B cell (primary cell): ENCODE data around the gene NLRC5. TPM values are rescaled to one million over a fixed set of nuclear protein-coding genes. Genes with fewer than 3 reads are reported as not detected.

Experiments
- ATAC-seq: fragments of 200-7000 bp; cut with Tn5 transposase; one replicate; pipeline ENCODE4 v1.10.0; 2021; ENCODE audit warnings: low read depth, mild to moderate bottlenecking, moderate number of reproducible peaks, moderate library complexity
- CTCF ChIA-PET: fragments of 350-600 bp; sonication (Branson Sonifier 250); formaldehyde crosslinking; loops from one replicate; lab custom pipeline; 2021; ENCODE audit warnings: antibody characterized with exemption, inconsistent platforms; lab: Charles Lee
- POLR2A ChIA-PET: fragments of 350-600 bp; sonication (Branson Sonifier 250); formaldehyde crosslinking; loops from one replicate; lab custom pipeline; 2021; ENCODE audit warnings: antibody characterized with exemption; lab: Charles Lee
- DNase-seq: peaks from one replicate; pipeline ENCODE4 v3.0.0; 2013
- H2AFZ ChIP-seq: 2 replicates; pipeline ENCODE4 v1.6.1; 2012; ENCODE audit warnings: mild to moderate bottlenecking, low read depth, low read length; ENCODE audit not compliant: insufficient read depth, poor library complexity, severe bottlenecking
- H3K27ac ChIP-seq, 2 donors: 1 replicate in 1 of 2; 2 replicates in 1 of 2; pipeline ENCODE4 v1.5.1; 2012 to 2013; ENCODE audit warnings: low read length in 2 of 2, mild to moderate bottlenecking in 2 of 2, moderate library complexity in 1 of 2
- H3K27me3 ChIP-seq, 4 experiments: fragments of 200-600 bp in 1 of 4; sonication (generic) in 1 of 4; replicated peaks in 1 of 4; 1 replicate in 2 of 4; 2 replicates in 2 of 4; pipeline versions ENCODE4 v1.6.1 to v1.7.0; 2013 to 2016; ENCODE audit warnings: low read length in 3 of 4, mild to moderate bottlenecking in 2 of 4, mixed read lengths in 1 of 4, moderate library complexity in 1 of 4; ENCODE audit not compliant: insufficient read depth in 4 of 4, control insufficient read depth in 3 of 4; ENCODE audit errors: control extremely low read depth in 1 of 4
- H3K36me3 ChIP-seq, 2 experiments: replicated peaks in 1 of 2; 1 replicate in 1 of 2; 2 replicates in 1 of 2; pipeline versions ENCODE4 v1.6.1 to v1.7.1; 2013; ENCODE audit warnings: low read length in 1 of 2; ENCODE audit not compliant: insufficient read depth in 2 of 2, control insufficient read depth in 1 of 2; ENCODE audit errors: control extremely low read depth in 1 of 2, extremely low read depth in 1 of 2
- H3K4me1 ChIP-seq, 2 donors: fragments of 200-600 bp in 1 of 2; sonication (generic) in 1 of 2; 1 replicate in 1 of 2; 2 replicates in 1 of 2; pipeline versions ENCODE4 v1.5.1 to v1.6.1; 2013 to 2017; ENCODE audit warnings: low read length in 2 of 2; ENCODE audit not compliant: control insufficient read depth in 2 of 2, insufficient read depth in 2 of 2
- H3K4me2 ChIP-seq: replicated peaks from 2 replicates; pipeline ENCODE3; 2012; ENCODE audit warnings: mild to moderate bottlenecking, low read depth, low read length; ENCODE audit not compliant: poor library complexity, severe bottlenecking
- H3K4me3 ChIP-seq, 5 experiments: fragments of 200-600 bp in 1 of 5; sonication (generic) in 1 of 5; 1 replicate in 3 of 5; 2 replicates in 2 of 5; pipeline versions ENCODE4 v1.5.1 to v1.7.0; 2011 to 2016; ENCODE audit warnings: low read length in 4 of 5, mild to moderate bottlenecking in 4 of 5, low read depth in 2 of 5, control low read depth in 1 of 5, moderate library complexity in 1 of 5; ENCODE audit not compliant: insufficient read depth in 1 of 5; ENCODE audit errors: control extremely low read depth in 1 of 5, extremely low read depth in 1 of 5
- H3K79me2 ChIP-seq: fragments of 200-600 bp; sonication (generic); one replicate; pipeline ENCODE4 v1.6.0; 2016; ENCODE audit warnings: low read length; ENCODE audit not compliant: control insufficient read depth, insufficient read depth
- H3K9ac ChIP-seq: fragments of 200-600 bp; sonication (generic); 2 replicates; pipeline ENCODE4 v1.6.1; 2017; ENCODE audit warnings: mild to moderate bottlenecking, low read length, moderate library complexity
- H3K9me3 ChIP-seq, 3 donors: one replicate each; pipeline versions ENCODE4 v1.6.1 to v1.7.1; 2013; ENCODE audit warnings: low read length in 2 of 3; ENCODE audit not compliant: control insufficient read depth in 2 of 3, insufficient read depth in 1 of 3; ENCODE audit errors: control extremely low read depth in 1 of 3
- H4K20me1 ChIP-seq: 2 replicates; pipeline ENCODE4 v1.6.0; 2012; ENCODE audit warnings: mild to moderate bottlenecking, low read length; ENCODE audit not compliant: insufficient read depth, control insufficient read depth, poor library complexity, severe bottlenecking
- H3K27ac Mint-ChIP-seq: one replicate; pipeline ENCODE4 v1.8.0; 2021; ENCODE audit warnings: mixed read lengths
- H3K27me3 Mint-ChIP-seq: one replicate; pipeline ENCODE4 v1.8.0; 2021; ENCODE audit warnings: mixed read lengths
- H3K4me1 Mint-ChIP-seq: one replicate; pipeline ENCODE4 v1.8.0; 2021; ENCODE audit warnings: mixed read lengths
- H3K4me3 Mint-ChIP-seq: one replicate; pipeline ENCODE4 v1.8.0; 2021; ENCODE audit warnings: mixed read lengths
- H3K9me3 Mint-ChIP-seq: one replicate; pipeline ENCODE4 v1.8.0; 2022; ENCODE audit warnings: mixed read lengths; ENCODE audit not compliant: insufficient read depth
- CTCF ChIP-seq: fragments of 200-600 bp; IDR thresholded peaks from one replicate; pipeline ENCODE4 v1.8.0; 2022; ENCODE audit warnings: antibody characterized with exemption, mild to moderate bottlenecking
- EZH2 ChIP-seq: IDR thresholded peaks from 2 replicates; pipeline ENCODE4 v1.6.1; 2012; ENCODE audit warnings: borderline replicate concordance, low read depth, mild to moderate bottlenecking, moderate library complexity, low read length; ENCODE audit not compliant: insufficient read depth, poor library complexity, severe bottlenecking
- WGBS: methylation state at CpG from one replicate; pipeline ENCODE4 v1.1.5; 2013; ENCODE audit warnings: missing lambda C conversion rate; ENCODE audit not compliant: insufficient coverage; 5-methylcytosine and 5-hydroxymethylcytosine counted together
- intact Hi-C: fragments of 100-400 bp; cut with micrococcal nuclease; formaldehyde crosslinking; loops from one replicate; pipeline ENCODE4 v1.10.0; 2022
- polyA plus RNA-seq: library from polyadenylated mRNA; depleted of rRNA; stranded (reverse); fragments of >200 nt; gene quantifications from 2 replicates; pipeline ENCODE4 v1.2.3, GENCODE V29; 2012
- total RNA-seq, 2 donors: library from RNA; stranded (reverse); fragments of 120-200 nt in 1 of 2; gene quantifications; 1 replicate in 1 of 2; 2 replicates in 1 of 2; pipeline versions ENCODE4 v1.2.3 to v1.2.4, GENCODE V29; 2013 to 2022

NLRC5 gene
- total and polyA plus RNA-seq, 2 donors (not counting 1 experiment from before 2014, with no cell fraction given) = 349 to 510 TPM

- CTCF ChIA-PET = interaction anchor here (1.2 to 2.3 kb wide), 2 partner anchors 10 to 20 kb away, joined by 3 to 5 read pairs; no protein-coding TSS in a partner anchor
- peaks cover 0 to 39% of the 10 kb centered on the region in 2 donors for H3K4me1 ChIP-seq
- no peaks in the 10 kb centered on the region for H3K9me3 ChIP-seq
- intact Hi-C loops = no loop called here
- H3K27me3 ChIP-seq = no peaks in the 10 kb centered on the region
- H3K79me2 ChIP-seq = peaks cover 17% of the 10 kb centered on the region
- no peak overlapping the region for H3K4me3 Mint-ChIP-seq
- H3K9ac ChIP-seq = no peak overlapping the region
- no peak overlapping the region for H3K4me2 ChIP-seq
- POLR2A ChIA-PET = interaction anchor here (0.6 kb wide), 1 partner anchor 20 kb away, joined by 3 read pairs; no protein-coding TSS in a partner anchor
- 98% methylated on average over 12 of the region's 16 CpGs for WGBS
- peaks cover 3 to 76% of the 10 kb centered on the region in 2 experiments for H3K36me3 ChIP-seq
- no peaks in the 10 kb centered on the region for H3K9me3 Mint-ChIP-seq
- H2AFZ ChIP-seq = no peak overlapping the region
- ATAC-seq (no peak), DNase-seq (no peak)
- H3K4me3 ChIP-seq = no peak overlapping the region
- H3K27ac ChIP-seq = no peak overlapping the region
- peaks cover 31% of the 10 kb centered on the region for H3K4me1 Mint-ChIP-seq
- H3K27me3 Mint-ChIP-seq = no peaks in the 10 kb centered on the region
- peak overlapping the region; percentile 32 for H3K27ac Mint-ChIP-seq
- no peaks in the 10 kb centered on the region for H4K20me1 ChIP-seq
- TF ChIP-seq EZH2 (no peak), CTCF (no peak)
Observed at GRCh38 chr16:57029161-57030160, 40.1 kb downstream of the NLRC5 start.
